ENCODE results near the gene NPL.

Gene NPL

GRCh38 chr1:182754543-182755314 lies 34.8 kb upstream of the NPL start:
- in situ Hi-C loops (cut with HindIII; ENCODE audit: low sequenced_read_pairs), result no loop called here
- TF ChIP-seq, protein P1, sequence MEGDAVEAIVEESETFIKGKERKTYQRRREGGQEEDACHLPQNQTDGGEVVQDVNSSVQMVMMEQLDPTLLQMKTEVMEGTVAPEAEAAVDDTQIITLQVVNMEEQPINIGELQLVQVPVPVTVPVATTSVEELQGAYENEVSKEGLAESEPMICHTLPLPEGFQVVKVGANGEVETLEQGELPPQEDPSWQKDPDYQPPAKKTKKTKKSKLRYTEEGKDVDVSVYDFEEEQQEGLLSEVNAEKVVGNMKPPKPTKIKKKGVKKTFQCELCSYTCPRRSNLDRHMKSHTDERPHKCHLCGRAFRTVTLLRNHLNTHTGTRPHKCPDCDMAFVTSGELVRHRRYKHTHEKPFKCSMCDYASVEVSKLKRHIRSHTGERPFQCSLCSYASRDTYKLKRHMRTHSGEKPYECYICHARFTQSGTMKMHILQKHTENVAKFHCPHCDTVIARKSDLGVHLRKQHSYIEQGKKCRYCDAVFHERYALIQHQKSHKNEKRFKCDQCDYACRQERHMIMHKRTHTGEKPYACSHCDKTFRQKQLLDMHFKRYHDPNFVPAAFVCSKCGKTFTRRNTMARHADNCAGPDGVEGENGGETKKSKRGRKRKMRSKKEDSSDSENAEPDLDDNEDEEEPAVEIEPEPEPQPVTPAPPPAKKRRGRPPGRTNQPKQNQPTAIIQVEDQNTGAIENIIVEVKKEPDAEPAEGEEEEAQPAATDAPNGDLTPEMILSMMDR (IDR thresholded peaks at IDR 0.05; ENCODE audit: low read depth, low read length, missing control alignments), result no peak
- H3K4me3 ChIP-seq (ENCODE audit: low read depth, low read length), result no peak overlapping the region
- DNase-seq (ENCODE audit: low read depth), result no peak

DNA sequence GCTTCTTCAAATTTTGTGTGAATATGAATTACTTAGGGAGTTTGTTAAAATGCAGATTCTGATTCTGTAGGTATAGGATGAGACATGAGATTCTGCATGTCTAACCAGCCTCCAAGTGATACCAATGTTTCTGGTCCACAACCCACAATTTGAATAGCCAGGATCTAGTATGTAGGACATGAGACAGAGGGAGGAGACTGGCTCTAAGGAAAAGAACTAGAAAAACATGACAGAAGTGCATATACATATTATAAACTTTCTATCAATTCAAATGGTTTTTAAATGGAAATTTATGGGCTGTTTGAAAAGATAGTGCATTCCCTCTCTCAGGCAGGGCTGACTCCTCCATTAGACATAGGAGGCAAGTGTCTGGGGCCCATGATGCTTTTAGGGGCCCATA lies 33.9 kb upstream of the NPL start:
- TF ChIP-seq, protein P1 (IDR thresholded peaks at IDR 0.05; ENCODE audit: low read depth, low read length, missing control alignments), result no peak
- DNase-seq (ENCODE audit: low read depth), result no peak
- in situ Hi-C loops (cut with HindIII; ENCODE audit: low sequenced_read_pairs), result no loop called here
- H3K4me3 ChIP-seq (ENCODE audit: low read depth, low read length), result no peak overlapping the region

DNA sequence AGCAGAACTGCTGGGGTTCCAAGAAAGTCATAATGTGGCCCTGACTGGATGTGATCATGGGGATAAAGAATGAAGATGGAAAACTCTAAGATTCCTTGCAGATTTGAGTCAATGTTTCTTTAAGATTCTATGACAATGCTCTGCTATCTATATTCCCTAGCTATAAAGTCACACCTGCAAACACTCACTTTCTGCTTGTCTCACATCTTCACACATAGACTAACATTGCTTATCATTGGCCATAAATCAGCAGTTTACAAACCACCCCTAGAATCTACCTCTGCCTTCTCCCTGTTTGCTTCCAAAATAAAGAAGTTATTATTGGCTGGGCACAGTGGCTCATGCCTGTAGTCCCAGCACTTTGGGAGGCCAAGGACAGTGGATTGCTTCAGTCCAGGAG lies 33.1 kb upstream of the NPL start:
- TF ChIP-seq, protein P1 (IDR thresholded peaks at IDR 0.05; ENCODE audit: low read depth, low read length, missing control alignments), result no peak
- no peak for DNase-seq (ENCODE audit: low read depth)
- in situ Hi-C loops (cut with HindIII; ENCODE audit: low sequenced_read_pairs), result no loop called here
- no peak overlapping the region for H3K4me3 ChIP-seq (ENCODE audit: low read depth, low read length)

DNA sequence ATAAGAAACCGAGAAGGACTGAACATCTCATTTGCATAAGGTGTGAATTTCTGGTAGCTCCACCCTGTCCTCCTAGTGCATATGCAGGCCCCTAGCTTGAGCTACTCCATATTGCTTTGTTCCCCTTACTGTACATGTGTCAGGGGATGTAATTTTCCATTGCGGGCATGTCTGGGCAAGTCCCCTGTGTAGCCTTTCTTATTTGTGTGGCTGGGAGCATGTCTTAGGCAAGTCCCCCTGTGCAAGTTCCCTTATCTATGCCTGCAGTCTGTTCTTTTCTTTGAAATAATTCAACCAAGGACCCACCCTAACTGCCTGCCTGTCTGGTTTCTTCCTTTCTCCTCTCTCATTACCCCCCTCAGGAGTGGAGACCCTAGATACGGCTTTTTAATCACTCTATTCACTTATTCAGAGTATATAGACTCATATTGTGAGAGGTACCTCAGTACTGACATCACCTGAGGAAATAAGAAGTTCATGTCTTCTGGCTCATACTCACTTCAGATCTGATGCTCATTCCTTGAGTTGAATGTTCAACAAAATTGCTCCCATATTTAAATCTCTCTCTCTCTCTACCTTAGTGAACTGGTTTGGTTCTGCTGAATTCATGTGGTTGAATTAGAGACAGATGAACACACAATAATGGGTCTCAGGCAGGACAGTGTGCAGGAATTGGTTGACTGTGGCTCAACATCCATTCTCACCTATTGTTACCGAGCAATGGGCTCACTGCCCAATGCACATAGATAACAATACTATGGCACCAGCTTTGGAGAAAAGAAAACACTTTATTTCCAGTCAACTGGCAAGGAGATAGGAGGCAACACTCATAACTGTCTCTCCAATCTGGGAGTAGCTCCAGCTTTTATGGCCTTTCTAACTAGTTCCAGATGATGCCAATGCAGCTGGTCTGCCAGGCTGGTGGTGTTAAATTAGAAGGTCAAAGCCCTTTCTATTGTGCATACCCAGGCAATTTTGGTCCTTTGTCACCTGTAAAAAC lies 27.9 kb upstream of the NPL start:
- in situ Hi-C loops (cut with HindIII; ENCODE audit: low sequenced_read_pairs), result no loop called here
- TF ChIP-seq, protein P1 (IDR thresholded peaks at IDR 0.05; ENCODE audit: low read depth, low read length, missing control alignments), result no peak
- no peak for DNase-seq (ENCODE audit: low read depth)
- no peak overlapping the region for H3K4me3 ChIP-seq (ENCODE audit: low read depth, low read length)

- TF ChIP-seq, protein P1 (IDR thresholded peaks at IDR 0.05; ENCODE audit: low read depth, low read length, missing control alignments), result no peak
- in situ Hi-C loops (cut with HindIII; ENCODE audit: low sequenced_read_pairs), result no loop called here
- no peak for DNase-seq (ENCODE audit: low read depth)
- H3K4me3 ChIP-seq (ENCODE audit: low read depth, low read length), result no peak overlapping the region
Observed at GRCh38 chr1:182762536-182762935, 27.0 kb upstream of the NPL start.

DNA sequence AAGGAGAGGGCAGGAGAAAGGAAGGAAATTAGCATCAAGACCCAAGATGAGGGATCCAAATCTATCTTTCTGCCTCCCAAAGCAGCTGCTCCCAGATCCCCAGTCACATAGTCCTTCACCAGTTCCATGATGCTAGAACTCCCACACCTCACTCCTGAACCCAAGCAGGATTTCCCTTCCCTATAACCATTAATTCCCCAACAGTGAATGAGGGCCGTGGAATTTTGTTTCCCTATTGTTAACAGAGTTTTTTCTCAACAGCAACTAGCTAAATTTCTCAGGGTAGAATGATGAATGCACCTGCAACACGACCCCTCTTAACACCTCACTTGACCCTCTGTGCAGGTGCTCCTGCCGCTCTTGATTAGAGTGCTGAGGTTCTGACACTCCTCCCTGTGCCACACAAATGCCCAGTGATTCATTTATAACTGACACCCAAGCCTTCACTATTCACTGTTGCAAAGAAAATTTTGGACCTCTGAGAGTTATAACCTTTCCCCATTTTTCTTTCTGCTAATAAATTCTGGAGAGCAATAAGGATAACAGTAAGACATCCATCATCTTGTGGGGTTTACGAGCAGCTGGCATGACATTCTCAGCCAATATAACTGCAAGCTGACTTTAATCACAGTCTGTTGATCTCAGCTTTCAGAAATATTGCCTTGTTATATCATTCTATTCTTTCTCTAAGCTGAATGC lies 25.4 kb upstream of the NPL start:
- H3K4me3 ChIP-seq (ENCODE audit: low read depth, low read length), result no peak overlapping the region
- in situ Hi-C loops (cut with HindIII; ENCODE audit: low sequenced_read_pairs), result no loop called here
- TF ChIP-seq, protein P1 (IDR thresholded peaks at IDR 0.05; ENCODE audit: low read depth, low read length, missing control alignments), result no peak

More for the DNA sequence above, 25.4 kb upstream of the NPL start:
- DNase-seq (ENCODE audit: low read depth), result no peak

Measured in astrocyte of the cerebellum (primary cell).